Testis (tissue), 2 donors: Measurements from ENCODE around the gene PRR33.

ENCODE experiments used
- CTCF ChIP-seq, 3 experiments: fragments of 450-650 bp in 2 of 3; fragments of 200-600 bp in 1 of 3; sonication (generic) in 1 of 3; IDR thresholded peaks; one replicate each; pipeline ENCODE4 v1.5.1; 2016 to 2019; ENCODE audit warnings: antibody characterized with exemption in 3 of 3, mild to moderate bottlenecking in 2 of 3, moderate library complexity in 1 of 3
- POLR2A ChIP-seq: fragments of 450-650 bp; IDR thresholded peaks from one replicate; pipeline ENCODE4 v1.6.1; 2017; ENCODE audit warnings: antibody characterized with exemption, mild to moderate bottlenecking, moderate library complexity

- TF ChIP-seq CTCF (IDR thresholded peaks at IDR 0.05) (no peak), POLR2A (no peak)
These were observed 46.1 kb upstream of the PRR33 start for GRCh38 chr11:1937616-1938342.
